PFSK-1 (cell line): ENCODE results near the gene LAMA4.

Source experiments
- FOXP2 ChIP-seq: optimal IDR thresholded peaks from 2 replicates; pipeline ENCODE3; 2011; ENCODE audit warnings: borderline replicate concordance, control low read depth, inconsistent platforms; ENCODE audit not compliant: insufficient read depth; ENCODE audit errors: extremely low read length, extremely low read depth
- POLR2AphosphoS5 ChIP-seq: IDR thresholded peaks from 2 replicates; pipeline ENCODE4 v1.6.1; 2012; ENCODE audit warnings: low read depth, mild to moderate bottlenecking, control low read depth, low read length, moderate library complexity
- REST ChIP-seq, 2 experiments: IDR thresholded peaks; 2 replicates each; pipeline versions ENCODE4 v1.6.1 to v1.8.0; 2011 to 2012; ENCODE audit warnings: low read depth in 2 of 2, low read length in 2 of 2, control low read depth in 1 of 2, inconsistent platforms in 1 of 2, mild to moderate bottlenecking in 1 of 2, moderate library complexity in 1 of 2; ENCODE audit not compliant: insufficient read depth in 1 of 2
- SIN3A ChIP-seq: IDR thresholded peaks from 2 replicates; pipeline ENCODE4 v1.6.1; 2012; ENCODE audit warnings: mild to moderate bottlenecking, low read length, moderate library complexity, borderline replicate concordance; ENCODE audit not compliant: insufficient read depth
- TAF1 ChIP-seq: IDR thresholded peaks from 2 replicates; pipeline ENCODE4 v1.6.1; 2012; ENCODE audit warnings: low read length, control low read depth, borderline replicate concordance; ENCODE audit not compliant: insufficient read depth

The LAMA4 gene

DNA sequence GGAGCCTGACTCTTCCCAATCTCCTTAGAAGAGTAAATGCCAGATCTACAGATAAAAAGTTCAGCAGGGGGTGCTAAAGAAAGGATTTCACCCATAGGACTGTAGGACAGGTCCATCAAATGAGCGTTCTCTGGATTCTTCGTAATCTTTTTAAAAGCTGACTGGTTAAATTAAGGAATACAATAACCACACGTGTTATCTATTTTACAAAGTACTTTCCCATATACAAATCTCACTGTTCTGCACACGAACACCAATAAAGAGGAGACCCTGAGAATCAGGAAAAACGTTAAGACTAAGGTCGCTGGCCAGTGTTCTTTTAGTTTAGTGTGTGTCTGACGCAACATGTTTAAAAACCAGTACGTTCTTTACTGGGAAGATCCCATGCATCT is 167.6 kb downstream of the LAMA4 start:
- TF ChIP-seq TAF1 (no peak), POLR2AphosphoS5 (no peak), FOXP2 (no peak), REST (IDR thresholded peaks at IDR 0.05; ENCODE audit: insufficient read depth in 1 of 2, low read depth in 2 of 2, low read length in 2 of 2) (no peak), SIN3A (no peak)

GRCh38 chr6:112085286-112086065 is 168.9 kb downstream of the LAMA4 start:
- TF ChIP-seq FOXP2, result no peak
- TF ChIP-seq SIN3A, result no peak
- no peak for TF ChIP-seq TAF1
- TF ChIP-seq REST (IDR thresholded peaks at IDR 0.05; ENCODE audit: insufficient read depth in 1 of 2, low read depth in 2 of 2, low read length in 2 of 2), result no peak
- no peak for TF ChIP-seq POLR2AphosphoS5

DNA sequence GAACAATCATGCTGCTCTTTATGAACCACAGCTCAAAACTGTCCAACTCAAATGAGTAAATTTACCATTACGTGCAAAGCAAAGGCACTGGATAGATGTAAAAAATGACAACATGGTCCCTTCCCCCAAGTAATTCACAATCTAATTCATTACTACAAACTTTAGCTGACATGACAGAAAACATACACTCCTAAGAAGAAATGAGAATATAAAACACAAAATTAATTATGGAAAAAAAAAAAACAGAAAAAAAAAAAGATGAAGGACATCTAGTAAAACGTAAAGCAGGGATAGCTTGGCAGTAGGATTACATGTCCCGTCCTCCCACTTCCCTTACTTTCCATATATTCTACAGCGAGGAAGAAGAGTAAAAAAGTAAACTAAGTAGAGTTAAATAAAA is 172.8 kb downstream of the LAMA4 start:
- TF ChIP-seq FOXP2 (no peak), SIN3A (no peak), REST (IDR thresholded peaks at IDR 0.05; ENCODE audit: insufficient read depth in 1 of 2, low read depth in 2 of 2, low read length in 2 of 2) (no peak), POLR2AphosphoS5 (no peak), TAF1 (no peak)

GRCh38 chr6:112066606-112067005 is 187.8 kb downstream of the LAMA4 start:
- no peak for TF ChIP-seq SIN3A
- no peak for TF ChIP-seq TAF1
- no peak for TF ChIP-seq REST (IDR thresholded peaks at IDR 0.05; ENCODE audit: insufficient read depth in 1 of 2, low read depth in 2 of 2, low read length in 2 of 2)
- no peak for TF ChIP-seq POLR2AphosphoS5
- no peak for TF ChIP-seq FOXP2
